HG02763 (cell line): ENCODE data around the gene DNAJC11.
"Not testable (repeated sequence)": the region's sequence is repeated elsewhere in the genome, so short reads cannot be mapped to it uniquely, and the experiment has no call there.

Experiments used
- ATAC-seq: cut with Tn5 transposase; IDR thresholded peaks from one replicate; pipeline ENCODE4 v1.9.1; 2021; ENCODE audit warnings: mild to moderate bottlenecking, moderate library complexity; ENCODE audit not compliant: unreplicated experiment

DNAJC11 gene

GRCh38 chr1:6700853-6701436, 671 bp downstream of the DNAJC11 start:
- ATAC-seq = peak; percentile 5

DNA sequence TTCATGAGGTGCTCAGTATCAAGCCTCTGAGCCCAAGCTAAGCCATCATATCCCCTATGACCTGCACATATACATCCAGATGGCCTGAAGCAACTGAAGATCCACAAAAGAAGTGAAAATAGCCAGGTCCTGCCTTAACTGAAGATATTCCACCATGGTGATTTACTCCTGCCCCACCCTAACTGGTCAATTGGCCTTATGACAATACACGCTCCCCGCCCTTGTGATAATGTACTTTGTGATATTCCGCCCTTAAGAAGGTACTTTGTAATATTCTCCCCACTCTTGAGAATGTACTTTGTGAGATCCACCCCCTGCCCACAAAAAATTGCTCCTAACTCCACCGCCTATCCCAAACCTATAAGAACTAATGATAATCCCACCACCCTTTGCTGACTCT, 1.7 kb downstream of the DNAJC11 start:
- not testable (repeated sequence) for ATAC-seq

- no peak for ATAC-seq
Observed at GRCh38 chr1:6695868-6696267, 5.7 kb downstream of the DNAJC11 start.

DNA sequence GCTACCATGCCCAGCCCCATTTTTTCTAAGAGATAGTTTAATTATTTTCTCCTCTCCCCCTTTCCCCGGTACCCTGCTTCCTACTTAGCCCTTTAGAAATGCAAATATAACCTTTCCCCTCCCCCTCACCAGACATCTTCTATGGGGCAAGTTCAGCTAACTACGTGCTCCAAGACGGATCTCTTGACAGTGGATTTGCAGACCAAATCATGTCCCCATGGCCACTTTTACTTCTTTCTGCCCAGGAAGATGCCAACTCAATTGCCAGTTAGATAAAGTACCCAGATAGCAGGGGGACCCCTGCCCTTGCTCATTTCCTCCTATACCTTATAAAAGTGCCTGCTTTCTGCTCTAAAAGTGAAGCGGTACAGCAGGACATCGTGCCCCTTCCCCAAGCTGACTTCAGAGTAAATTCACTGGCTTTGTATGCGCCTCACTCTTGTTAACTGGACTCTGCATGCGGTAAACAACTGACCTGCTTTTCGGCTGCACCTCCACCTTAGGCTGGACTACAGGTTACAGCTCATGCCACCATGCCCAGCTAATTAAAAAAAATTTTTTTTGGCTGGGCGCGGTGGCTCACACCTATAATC, 7.4 kb downstream of the DNAJC11 start:
- no peak for ATAC-seq

DNA sequence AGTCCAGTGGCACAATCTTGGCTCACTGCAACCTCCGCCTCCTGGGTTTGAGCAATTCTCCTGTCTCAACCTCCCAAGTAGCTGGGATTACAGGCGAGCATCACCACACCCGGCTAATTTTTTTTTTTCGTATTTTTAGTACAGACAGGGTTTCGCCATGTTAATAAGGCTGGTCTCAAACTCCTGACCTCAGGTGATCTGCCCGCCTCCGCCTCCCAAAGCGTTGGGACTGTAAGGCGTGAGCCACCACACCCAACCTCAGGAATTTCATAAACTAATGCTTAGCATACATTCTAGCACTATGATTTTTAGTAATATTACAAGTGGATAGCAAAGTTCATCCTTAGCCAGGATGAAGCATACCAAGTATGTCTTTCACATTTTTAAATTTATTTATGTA, 8.7 kb downstream of the DNAJC11 start:
- no peak for ATAC-seq

GRCh38 chr1:6691507-6691906, 10.1 kb downstream of the DNAJC11 start:
- no peak for ATAC-seq

GRCh38 chr1:6690186-6690585, 11.4 kb downstream of the DNAJC11 start:
- ATAC-seq = no peak

DNA sequence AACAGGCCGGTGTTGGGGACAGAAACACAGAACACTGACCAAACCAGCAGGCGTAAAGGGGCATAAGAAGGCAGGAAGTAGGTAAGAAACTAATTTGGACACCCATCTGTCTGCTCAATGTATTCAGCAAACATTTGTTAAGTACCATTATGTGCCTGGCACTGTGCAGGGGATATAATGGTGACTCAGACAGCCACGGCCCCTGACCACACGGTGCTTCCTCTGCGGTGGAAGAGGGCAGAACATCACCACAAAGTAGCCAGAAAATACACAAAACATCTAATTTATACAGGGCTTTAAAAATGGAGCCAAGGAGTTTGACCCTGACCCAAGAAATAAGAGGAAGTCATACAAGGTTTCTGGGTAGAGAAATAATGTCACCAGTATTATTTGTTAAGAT, 12.9 kb downstream of the DNAJC11 start:
- no peak for ATAC-seq

DNA sequence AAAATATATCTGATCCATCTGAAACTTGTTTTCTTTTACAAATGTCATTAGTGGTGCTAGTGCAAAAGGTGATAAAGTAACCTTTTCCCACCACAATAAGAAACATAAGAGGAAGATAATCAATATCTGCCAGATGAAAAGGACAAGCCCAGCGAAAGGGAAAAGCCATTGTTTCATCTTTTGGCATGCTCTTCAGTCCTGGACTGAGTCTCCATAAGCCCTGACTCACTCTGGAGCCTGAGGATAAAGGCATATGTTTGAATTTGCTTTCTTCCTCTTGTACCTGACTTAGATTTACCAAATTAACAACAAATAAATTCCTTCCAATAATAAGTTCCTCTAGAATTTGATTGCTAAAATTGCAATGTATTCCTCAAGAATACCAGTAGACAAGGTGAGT, 13.6 kb downstream of the DNAJC11 start:
- ATAC-seq = no peak

DNA sequence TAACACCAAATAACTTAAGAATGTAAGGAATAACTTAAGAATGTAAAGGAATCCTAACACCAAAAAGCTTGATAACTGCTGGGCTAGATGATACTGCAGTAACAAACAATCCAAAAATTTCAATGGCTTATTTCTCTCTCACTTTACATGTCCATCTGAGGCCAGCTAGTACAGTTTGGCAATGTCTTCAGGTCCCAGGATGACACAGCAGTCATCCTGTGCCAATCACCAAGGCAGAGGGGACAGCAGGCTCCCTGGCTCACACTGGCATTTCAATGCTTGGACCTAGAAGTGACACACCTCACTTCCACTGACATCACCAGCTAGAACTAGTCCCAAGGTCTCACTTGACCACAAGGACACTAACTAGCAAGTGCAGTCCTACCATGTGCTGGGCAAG, 15.3 kb downstream of the DNAJC11 start:
- no peak for ATAC-seq

GRCh38 chr1:6685381-6685780, 16.2 kb downstream of the DNAJC11 start:
- ATAC-seq = no peak

DNA sequence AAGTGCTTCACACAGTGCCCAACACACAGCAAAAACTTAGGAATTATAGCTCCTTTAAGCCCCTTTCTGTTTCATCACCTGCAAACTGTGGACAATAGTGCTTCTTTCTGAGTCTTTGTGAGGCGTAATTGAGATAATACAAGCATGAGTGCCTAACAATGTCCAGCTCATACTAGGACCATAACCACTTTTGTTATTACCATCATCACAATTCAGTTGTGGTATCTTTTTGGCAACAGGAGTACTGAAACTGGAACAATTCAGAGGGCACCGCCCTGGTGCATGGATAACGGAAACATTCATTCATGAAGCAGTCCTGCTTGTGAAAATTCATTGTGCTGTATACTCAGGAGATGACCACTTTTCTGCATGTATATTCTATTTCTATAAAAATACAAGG, 18.2 kb downstream of the DNAJC11 start:
- ATAC-seq = no peak

DNA sequence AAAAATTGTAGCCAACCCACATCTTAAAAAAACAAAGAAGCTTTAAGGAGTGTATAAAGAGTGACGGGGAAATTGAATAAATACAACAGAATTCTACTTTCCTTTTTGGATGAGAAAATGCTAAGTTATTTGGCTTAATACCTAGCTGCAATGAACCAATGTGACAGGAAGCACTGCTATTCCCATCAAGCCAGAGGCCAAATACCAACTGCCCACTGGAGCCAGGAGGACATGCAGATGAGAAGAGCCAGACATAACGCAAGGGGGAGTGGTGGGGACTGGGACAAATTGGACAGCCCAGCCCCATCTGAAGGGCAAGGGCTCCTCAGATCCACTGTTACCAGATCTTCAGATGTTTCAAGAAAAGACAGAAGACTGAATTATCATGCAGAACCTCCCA, 25.7 kb downstream of the DNAJC11 start:
- ATAC-seq = no peak

DNA sequence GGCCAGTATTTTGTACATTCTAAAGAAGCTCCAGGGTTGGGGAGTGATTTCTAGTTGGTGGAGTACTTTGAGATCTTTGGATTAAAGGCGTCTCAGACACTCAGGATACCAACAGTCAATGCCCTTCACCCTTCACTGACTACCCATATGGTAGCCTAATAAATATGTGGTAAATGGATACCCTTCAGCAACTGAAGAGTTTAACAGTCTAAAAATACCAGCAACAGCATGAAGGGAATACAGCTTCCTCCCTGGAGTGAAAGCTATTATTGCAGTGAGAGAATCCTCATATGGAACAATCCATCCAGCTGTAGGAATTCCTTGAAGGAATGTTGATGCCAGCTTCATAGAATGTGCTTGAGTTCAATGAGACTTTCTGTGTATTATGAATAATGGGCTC, 26.8 kb downstream of the DNAJC11 start:
- ATAC-seq = no peak

GRCh38 chr1:6673816-6674398, 27.7 kb downstream of the DNAJC11 start:
- no peak for ATAC-seq

- ATAC-seq = no peak
Observed at GRCh38 chr1:6672558-6672957, 29.1 kb downstream of the DNAJC11 start.

DNA sequence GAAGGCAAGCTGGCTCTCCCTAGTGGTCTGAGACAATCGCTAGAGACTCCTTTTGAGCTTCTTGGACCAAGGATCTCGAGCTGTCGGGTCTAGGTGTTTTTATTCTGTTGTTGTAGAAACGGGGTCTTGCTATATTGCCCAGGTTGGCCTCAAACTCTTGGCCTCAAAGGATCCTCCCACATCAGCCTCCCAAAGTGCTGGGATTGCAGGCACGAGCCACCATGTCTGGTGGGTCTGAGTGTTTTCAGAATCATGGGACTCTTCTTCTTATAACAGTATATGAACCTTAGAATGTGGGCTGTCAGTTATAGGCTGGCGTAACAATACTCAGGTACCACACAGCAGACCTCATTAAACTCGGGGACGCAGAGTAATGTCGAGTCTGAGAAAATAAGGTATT, 33.1 kb downstream of the DNAJC11 start:
- ATAC-seq = no peak

DNA sequence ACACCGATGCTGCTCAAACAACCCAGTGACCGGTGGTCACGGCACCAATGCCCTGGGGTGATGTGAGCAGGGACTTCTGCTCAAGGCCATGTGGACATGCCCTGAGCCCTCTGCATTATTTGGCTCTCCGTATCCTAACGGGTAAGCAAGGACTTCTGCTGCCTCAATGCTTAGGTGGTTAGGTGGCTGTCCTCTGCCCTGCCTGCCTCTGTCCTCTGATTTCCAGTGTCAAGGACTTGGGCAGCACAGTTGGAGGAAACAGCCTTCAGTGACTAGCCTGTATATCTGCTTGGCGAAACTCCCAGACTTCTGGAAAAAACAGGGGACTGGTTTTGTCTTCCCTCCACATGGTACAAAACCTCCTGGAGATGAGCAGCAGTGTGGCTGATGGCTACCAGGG, 34.5 kb downstream of the DNAJC11 start:
- no peak for ATAC-seq

- ATAC-seq = no peak
Observed at GRCh38 chr1:6666696-6667095, 34.9 kb downstream of the DNAJC11 start.

DNA sequence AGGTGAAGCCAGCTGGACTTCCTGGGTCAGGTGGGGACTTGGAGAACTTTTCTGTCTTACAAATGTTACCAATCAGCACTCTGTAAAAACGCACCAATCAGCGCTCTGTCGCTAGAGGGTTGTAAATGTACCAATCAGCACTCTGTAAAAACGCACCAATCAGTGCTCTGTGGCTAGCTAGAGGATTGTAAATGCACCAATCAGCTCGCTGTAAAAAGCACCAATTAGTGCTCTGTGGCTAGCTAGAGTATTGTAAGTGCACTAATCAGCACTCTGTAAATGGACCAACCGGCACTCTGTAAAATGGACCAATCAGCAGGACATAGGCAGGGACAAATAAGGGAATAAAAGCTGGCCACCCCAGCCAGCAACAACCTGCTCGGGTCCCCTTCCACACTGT, 39.1 kb downstream of the DNAJC11 start:
- not testable (repeated sequence) for ATAC-seq

DNA sequence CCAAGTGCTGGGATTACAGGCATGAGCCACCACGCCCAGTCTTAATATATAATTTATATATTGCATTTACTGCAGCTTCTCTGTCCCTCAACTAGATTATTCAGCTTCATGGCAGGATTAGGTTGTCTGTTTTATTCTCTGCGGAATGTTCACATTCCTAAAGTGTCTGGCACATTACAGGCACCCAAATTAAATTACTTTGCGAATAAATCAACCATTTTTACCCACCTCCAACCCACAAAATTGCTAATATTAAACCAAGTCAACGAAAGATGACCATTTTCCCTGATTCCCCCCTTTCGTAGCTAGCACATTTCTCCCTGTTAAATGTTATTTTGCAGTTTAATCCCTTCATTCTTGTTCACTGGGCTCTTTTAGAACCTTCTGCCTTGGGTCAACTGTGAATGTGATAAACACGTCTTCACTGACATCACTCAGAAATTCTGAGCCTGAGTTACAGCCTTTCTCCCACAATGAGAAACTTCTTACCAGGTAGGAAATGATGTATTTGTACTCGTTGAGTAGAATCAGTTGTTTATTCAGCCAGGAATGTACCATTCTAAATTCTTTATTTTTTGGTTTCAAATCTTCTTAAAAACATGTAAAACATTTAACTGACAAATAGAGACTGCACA, 41.1 kb downstream of the DNAJC11 start:
- no peak for ATAC-seq

DNA sequence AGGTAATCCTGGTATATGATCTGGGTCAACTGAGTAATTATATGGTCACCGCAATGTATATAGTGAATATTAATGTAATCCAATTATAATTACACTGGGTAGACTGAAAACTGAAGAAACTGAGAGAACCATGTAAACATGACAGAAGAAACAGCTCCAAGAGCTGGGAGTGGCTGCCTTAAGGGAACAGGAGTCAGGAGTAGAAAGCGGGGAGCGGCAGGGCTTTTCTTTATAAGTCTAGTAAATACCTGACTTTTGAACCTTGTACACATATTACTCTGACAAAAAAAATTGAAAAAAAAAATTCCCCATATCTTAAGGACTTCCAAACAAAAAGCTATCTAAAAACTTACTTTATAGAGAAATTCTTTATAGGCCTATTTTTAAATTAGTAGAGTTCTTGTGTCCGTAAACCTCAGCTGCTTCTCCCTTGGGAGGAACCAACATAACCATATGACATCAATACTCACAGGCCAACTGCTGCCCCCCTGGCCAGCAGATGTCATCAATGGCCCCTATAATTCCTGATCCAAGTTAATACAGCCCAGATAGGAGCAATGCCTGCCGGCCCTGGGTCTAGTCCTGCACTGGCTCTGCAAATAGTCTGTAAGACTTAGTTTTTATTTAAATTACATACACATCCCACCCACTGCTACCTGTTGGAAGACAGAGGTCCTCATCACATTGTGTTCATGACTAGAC, 43.1 kb downstream of the DNAJC11 start:
- no peak for ATAC-seq
